Right lobe of liver (tissue), 4 donors: ENCODE results near the gene CERS3.

ENCODE experiments used
- CTCF ChIP-seq, 4 donors: fragments of 200-600 bp in 3 of 4; fragments of 450-650 bp in 1 of 4; IDR thresholded peaks; one replicate each; pipeline versions ENCODE4 v1.5.1 to v1.8.0; 2016 to 2022; ENCODE audit warnings: antibody characterized with exemption in 4 of 4, mild to moderate bottlenecking in 2 of 4
- POLR2A ChIP-seq: fragments of 450-650 bp; IDR thresholded peaks from one replicate; pipeline ENCODE4 v1.6.1; 2017; ENCODE audit warnings: antibody characterized with exemption, mild to moderate bottlenecking
- donor health status: DM: no; HTN: no; CAD: no.
- donor health status: DM: no; HTN: no; CAD: no.
- donor health status: DM: no; HTN: yes; CAD: no.

- TF ChIP-seq POLR2A (no peak), CTCF (IDR thresholded peaks at IDR 0.05) (no peak)
Measured at GRCh38 chr15:100520132-100520921, 8.4 kb downstream of the CERS3 start.
